ENCODE results near the gene RHOD.

Gene RHOD

GRCh38 chr11:67062526-67063373, 6.1 kb downstream of the RHOD start:
- peak; percentile 76 for DNase-seq

GRCh38 chr11:67066333-67066709, 9.7 kb downstream of the RHOD start:
- no peak for DNase-seq

GRCh38 chr11:67071420-67072284, 15.0 kb downstream of the RHOD start:
- no peak for DNase-seq

GRCh38 chr11:67072295-67072694, 15.6 kb downstream of the RHOD start:
- no peak for DNase-seq

GRCh38 chr11:67073908-67074307, 17.3 kb downstream of the RHOD start:
- DNase-seq = no peak

GRCh38 chr11:67076202-67076601, 19.6 kb downstream of the RHOD start:
- no peak for DNase-seq

- DNase-seq = no peak
These were observed 22.5 kb downstream of the RHOD start for GRCh38 chr11:67079065-67079705.

GRCh38 chr11:67082071-67082791, 25.6 kb downstream of the RHOD start:
- DNase-seq = no peak

GRCh38 chr11:67083786-67084366, 27.2 kb downstream of the RHOD start:
- no peak for DNase-seq

- DNase-seq = no peak
These were observed 29.0 kb downstream of the RHOD start for GRCh38 chr11:67085617-67086016.

- no peak for DNase-seq
These were observed 34.1 kb downstream of the RHOD start for GRCh38 chr11:67090717-67091116.

GRCh38 chr11:67095214-67095507, 38.5 kb downstream of the RHOD start:
- no peak for DNase-seq

GRCh38 chr11:67098799-67099429, 42.3 kb downstream of the RHOD start:
- DNase-seq = no peak

GRCh38 chr11:67099831-67100324, 43.2 kb downstream of the RHOD start:
- no peak for DNase-seq

GRCh38 chr11:67102664-67103063, 46.0 kb downstream of the RHOD start:
- no peak for DNase-seq

- DNase-seq = no peak
These were observed 49.3 kb downstream of the RHOD start for GRCh38 chr11:67105964-67106363.

GRCh38 chr11:67111261-67111660, 54.6 kb downstream of the RHOD start:
- DNase-seq = no peak

GRCh38 chr11:67113231-67113721, 56.6 kb downstream of the RHOD start:
- DNase-seq = no peak

- DNase-seq = no peak
These were observed 57.7 kb downstream of the RHOD start for GRCh38 chr11:67114275-67114896.

GRCh38 chr11:67116758-67117105, 60.1 kb downstream of the RHOD start:
- no peak for DNase-seq

GRCh38 chr11:67117176-67117575, 60.5 kb downstream of the RHOD start:
- DNase-seq = no peak

Data from NCI-H226 (cell line).